HG03354 (cell line): Measurements from ENCODE around the gene MRPL45.

Experiments used
- ATAC-seq: cut with Tn5 transposase; IDR thresholded peaks from one replicate; pipeline ENCODE4 v1.9.1; 2021; ENCODE audit warnings: mild to moderate bottlenecking; ENCODE audit not compliant: unreplicated experiment, poor library complexity, severe bottlenecking

Gene MRPL45

DNA sequence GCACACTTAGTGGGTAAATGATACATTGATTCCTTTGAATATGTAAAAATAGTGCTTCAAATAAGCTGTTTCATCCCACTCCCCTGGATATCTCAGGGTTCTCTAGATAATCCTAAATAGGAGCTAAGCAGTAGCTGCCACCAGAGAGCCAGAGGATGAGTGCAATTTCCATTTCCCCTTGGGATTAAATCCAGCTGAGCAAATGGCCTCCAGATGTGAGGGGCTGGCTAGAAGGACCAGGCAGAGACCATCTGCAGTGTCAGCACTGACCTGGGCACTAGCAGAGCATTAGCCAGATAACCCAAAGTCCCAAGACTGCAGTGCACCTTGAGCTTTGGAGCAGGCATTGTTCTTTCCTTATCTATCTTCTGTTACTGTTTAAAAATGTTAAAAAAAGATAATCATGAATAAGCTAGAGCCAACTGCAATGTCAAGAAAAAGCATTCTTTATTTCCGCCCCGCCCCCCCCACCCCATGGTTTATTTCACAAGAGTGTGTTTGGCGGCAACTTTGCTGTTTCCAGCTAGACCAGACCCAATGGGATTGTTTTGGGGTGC lies 27.3 kb downstream of the MRPL45 start:
- ATAC-seq, result no peak

- ATAC-seq, result no peak
Measured at GRCh38 chr17:38324772-38325171, 27.8 kb downstream of the MRPL45 start.

GRCh38 chr17:38325221-38325851 lies 28.4 kb downstream of the MRPL45 start:
- no peak for ATAC-seq

DNA sequence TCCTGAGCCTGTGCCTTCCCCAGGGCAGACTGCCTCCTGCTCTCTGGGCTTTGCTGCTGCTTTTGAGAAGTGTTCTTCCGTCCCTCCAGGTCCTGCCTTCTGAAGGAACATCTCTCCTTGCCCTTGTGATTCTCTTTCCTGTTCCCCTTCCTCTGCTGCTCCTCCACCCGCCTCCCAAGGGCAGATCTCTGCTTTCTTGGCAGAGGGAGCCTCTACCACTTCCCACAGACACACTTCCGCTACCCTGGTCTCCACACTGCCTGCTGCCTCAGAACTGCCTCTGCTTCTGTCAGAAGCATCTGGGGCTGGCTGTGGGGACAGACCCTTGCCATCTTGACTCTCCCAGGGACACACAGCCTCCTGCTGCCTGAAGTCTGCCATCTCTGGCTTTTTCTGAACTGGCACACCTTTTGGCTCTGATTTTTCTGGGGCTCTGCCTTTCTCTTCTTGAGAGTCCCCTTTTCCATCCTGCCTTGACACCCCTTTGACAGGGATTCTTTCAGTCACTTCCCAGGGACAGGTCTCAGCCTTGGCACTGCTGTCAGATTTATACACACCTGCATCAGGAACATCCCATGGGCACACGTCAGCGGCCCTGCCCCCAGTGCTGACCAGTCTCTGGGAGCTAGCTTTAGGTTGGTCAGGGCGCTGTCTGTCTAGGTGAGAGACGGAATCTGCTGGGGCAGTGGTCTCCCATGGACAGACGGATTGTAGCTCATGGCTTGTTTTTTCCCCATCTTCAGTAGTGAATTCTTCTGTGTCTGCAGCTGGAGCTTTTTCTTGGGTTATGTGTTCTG lies 30.2 kb downstream of the MRPL45 start:
- no peak for ATAC-seq

- no peak for ATAC-seq
Measured at GRCh38 chr17:38327936-38328335, 31.0 kb downstream of the MRPL45 start.

DNA sequence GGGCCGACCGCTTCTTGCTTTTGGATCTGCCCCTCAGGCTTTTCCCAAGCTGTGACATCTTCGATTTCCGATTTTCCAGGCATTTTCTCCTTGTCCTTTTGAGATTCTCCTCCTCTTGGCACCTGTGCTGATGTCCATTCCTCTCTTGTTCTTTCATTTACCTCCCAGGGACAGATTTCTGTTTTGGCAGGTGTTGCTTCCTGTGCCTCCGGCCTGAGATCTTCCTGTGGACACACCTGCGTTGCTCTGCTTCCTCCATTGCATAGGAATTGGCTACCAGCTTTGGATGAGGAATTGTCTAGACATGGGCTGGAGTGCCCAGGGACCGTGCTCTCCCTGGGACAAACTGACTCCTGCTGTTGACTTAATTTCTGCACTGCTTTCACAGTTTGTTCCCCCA lies 31.7 kb downstream of the MRPL45 start:
- ATAC-seq, result no peak

- no peak for ATAC-seq
Measured at GRCh38 chr17:38329284-38329683, 32.3 kb downstream of the MRPL45 start.

DNA sequence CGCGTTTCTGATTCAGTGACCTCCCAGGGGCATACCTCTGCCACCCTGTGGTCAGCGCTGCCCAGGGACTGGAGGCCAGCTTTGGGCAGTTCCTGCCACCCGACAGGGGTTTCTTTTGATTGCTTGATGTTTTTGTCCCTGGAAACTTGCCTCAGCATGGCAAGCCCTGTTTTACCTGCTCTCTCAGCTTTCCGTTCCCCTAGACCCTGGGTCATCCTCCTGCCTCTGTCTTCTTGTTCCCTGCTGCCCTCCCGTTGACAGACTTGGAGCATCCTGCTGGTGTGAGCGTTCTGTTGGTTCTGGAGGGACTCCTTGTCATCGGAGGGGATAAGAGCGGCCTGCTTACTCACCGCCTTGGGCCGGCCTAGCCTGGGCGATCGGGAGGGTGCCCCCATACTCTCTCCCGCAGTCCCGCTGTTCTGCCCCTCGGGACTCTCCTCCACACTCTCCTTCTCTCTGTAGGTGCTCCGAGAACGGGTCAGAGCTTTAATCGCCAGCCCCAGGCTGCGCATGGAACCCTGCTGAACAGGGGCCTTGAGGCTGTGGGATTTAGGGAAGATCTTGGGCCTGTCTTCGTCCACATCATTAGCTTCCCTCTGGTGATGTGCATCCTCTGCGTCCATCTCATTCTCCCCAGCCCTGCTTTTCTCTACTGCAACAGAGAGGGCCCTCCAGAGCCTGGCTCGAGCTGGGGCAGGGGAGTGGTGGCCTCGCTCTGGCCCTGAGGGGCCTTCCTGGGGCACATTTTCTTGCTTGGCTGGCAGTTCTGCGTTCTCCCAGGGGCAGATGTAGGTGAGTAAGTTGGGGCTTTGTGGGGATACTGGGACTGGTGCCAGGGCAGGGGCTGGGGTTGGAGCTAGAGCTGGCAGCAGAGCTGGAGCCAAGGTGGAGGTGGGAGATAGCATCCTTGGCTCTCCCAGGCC lies 33.1 kb downstream of the MRPL45 start:
- ATAC-seq, result no peak

- ATAC-seq, result no peak
Measured at GRCh38 chr17:38330941-38331411, 34.0 kb downstream of the MRPL45 start.

GRCh38 chr17:38332735-38333134 lies 35.8 kb downstream of the MRPL45 start:
- no peak for ATAC-seq

GRCh38 chr17:38333635-38334295 lies 36.8 kb downstream of the MRPL45 start:
- ATAC-seq, result no peak

GRCh38 chr17:38334480-38335364 lies 37.8 kb downstream of the MRPL45 start:
- no peak for ATAC-seq

DNA sequence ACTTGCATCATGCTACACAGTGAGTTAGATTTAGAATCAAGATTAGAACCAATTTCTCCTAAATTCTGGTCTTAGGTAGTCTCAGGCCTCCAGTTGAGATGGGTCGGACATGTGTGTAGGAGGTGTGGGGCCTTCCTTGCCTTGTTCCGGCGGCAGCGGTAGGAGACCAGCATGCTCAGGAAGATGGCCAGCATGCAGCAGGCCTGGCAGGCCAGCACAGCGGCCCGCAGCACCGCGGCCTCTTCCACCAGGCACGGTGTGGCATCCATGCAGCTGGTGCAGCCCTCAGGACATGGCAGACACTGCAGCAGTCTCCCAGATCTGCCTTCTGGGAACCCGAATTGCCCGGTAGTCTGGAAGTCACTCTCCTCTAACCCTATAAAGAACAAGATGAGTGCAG lies 39.9 kb downstream of the MRPL45 start:
- no peak for ATAC-seq

DNA sequence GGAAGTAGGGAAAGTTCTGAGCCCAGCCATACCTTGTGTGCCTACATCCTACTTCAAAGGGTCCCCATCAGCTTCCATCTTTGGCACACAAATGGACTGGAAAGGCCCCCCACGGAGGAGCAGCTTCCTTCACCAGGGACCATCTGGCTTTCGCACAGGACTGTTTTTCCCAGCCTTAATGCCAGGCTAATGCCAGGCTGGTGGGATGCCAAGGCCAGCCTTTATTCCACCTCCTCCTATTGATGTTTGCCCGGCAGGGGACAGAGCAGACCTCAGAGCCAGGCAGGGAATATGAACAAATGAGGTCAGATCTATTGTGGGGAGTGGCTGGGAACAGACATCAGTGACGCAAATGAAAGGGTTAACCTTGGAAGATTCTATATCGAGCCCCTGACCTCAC lies 41.1 kb downstream of the MRPL45 start:
- ATAC-seq, result no peak

GRCh38 chr17:38338535-38338934 lies 41.6 kb downstream of the MRPL45 start:
- no peak for ATAC-seq

DNA sequence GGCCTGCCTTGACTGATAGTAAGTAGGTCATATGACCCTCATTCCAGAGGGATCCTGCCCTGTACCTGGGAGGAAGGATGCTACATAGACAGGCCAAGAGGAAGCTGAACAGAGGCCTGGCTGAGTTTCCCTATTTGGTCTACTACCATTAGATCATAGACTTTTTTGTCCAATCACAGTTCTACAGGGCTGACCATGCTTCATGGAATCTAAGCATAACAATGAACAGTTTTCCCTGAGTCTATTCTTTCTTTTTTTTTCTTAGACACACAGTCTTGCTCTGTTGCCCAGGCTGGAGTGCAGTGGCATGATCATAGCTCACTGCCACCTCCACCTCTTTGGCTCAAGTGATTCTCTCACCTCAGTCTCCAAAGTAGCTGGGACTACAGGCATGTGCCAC lies 42.9 kb downstream of the MRPL45 start:
- no peak for ATAC-seq

DNA sequence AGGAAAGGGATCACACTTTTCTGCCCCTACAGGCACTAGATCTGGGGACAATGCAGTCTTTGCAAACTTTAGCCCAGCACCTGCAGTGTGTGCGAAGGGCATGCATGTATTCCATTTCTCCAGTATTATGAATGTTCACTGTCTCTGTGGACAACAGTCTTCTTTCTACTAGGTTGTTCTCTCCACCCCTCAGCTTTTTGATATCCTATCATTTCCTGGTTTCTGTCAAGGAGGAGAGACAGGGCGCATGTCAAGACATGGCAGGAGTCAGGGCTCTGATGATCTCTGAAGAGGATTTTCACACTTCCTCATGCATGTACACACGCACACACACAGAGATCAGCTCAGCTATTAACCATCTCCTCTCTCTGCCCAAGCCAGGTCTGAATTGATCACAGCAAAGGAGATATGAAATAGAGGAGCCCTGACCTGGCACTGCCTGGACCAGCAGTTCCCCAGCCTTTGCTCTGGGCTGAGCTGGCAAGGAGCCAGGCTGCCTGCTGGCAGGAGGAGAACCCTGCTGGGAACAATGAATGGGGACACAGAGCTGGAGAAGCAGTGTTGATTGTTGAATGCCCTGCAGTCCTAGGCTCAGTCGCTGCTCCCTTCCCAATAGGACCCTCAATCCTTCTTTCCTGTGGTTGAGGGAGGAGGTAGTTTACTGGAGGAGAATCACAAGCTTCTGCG lies 44.2 kb downstream of the MRPL45 start:
- no peak for ATAC-seq
